GM23248 (cell line): ENCODE measurements around the gene PIGM.

Experiments used
- EZH2 ChIP-seq: fragments of 200-600 bp; sonication (generic); IDR thresholded peaks from 2 replicates; pipeline ENCODE4 v1.6.1; 2018; ENCODE audit warnings: antibody characterized with exemption, mild to moderate bottlenecking; ENCODE audit not compliant: insufficient read depth, poor library complexity, severe bottlenecking
- EZH2phosphoT487 ChIP-seq: fragments of 200-600 bp; sonication (generic); IDR thresholded peaks from 2 replicates; pipeline ENCODE4 v1.6.1; 2018; ENCODE audit warnings: antibody characterized with exemption, moderate library complexity, mild to moderate bottlenecking, low read depth; ENCODE audit not compliant: insufficient read depth

DNA sequence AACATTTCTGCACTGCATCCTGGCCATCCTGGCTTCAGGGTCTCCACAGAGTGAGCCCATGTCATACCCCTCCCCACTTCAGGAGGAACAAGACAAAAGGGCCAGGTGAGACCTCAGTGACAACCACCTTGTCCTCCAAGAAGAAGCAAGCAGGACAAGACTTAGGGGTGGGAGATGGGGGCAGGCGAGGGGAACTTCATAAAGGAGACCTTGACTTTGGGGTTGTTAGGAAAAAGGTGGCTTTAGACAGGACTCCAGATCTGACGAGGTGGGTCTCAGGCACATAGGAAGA, 53.7 kb downstream of the PIGM start:
- no peak for TF ChIP-seq EZH2
- TF ChIP-seq EZH2phosphoT487, result no peak
